Measurements from ENCODE around the gene EARS2. TPM values are rescaled to one million over a fixed set of nuclear protein-coding genes. Genes with fewer than 3 reads are reported as not detected.

Gene EARS2
- polyA plus RNA-seq, 1 donor (not counting 4 experiments of a cell fraction or from before 2014, with no cell fraction given): 32.7 TPM

DNA sequence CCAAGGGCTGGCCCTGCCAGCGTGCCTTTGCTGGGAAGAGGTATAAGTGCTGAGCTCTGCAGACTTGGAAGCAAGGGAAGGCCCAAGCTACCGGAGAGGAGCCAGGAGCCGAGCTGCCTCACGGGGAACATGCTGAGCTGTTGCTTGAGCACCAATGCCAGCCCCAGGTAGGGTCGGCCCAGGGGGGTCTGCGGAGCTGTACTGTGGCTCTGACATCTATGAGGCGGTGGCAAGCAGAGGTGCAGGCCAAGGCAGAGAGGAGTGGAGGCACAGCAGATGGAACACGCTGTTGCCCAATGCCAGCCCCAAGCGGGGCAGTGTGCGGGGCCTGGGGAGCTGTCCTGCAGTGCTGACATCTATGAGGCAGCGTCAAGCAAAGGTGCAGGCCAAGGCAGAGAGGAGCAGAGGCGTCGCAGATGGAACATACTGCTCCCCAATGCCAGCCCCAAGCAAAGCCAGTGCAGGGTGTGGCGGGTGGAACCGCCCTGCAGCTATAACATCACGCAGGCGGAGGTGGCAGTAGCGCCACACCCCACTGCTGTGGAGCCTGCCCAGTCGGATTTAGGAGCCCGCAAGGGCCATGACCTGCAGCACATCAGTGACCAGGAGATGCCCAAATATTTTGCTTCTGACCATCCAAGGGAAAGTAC, 56.8 kb downstream of the EARS2 start:
- peaks cover 47% of the 10 kb centered on the region for H3K79me2 ChIP-seq (ENCODE audit: control insufficient read depth, insufficient read depth, low read length)
- H3K4me2 ChIP-seq (ENCODE audit: control insufficient read depth, extremely low read depth, insufficient read depth, low read depth, low read length): peak overlapping the region; percentile 68
- FAIRE-seq: no peak
- no peak overlapping the region for H3K4me3 ChIP-seq (ENCODE audit: control insufficient read depth in 2 of 3, extremely low read depth in 1 of 3, insufficient read depth in 2 of 3, low read depth in 1 of 3, low read length in 3 of 3)
- H3K4me1 ChIP-seq (ENCODE audit: control insufficient read depth, extremely low read depth, insufficient read depth, low read length): peaks cover 78% of the 10 kb centered on the region
- H4K20me1 ChIP-seq (ENCODE audit: control insufficient read depth, extremely low read depth, insufficient read depth, low read length): peaks cover 11% of the 10 kb centered on the region
- peaks cover 4% of the 10 kb centered on the region for H3K9me1 ChIP-seq (ENCODE audit: control insufficient read depth, extremely low read depth, insufficient read depth, low read length)
- dilution Hi-C loops (cut with MboI; ENCODE audit: extremely low pct_ligation_motif_present, low sequenced_read_pairs): no loop called here
- H3K9me3 ChIP-seq (ENCODE audit: control insufficient read depth, low read depth, low read length): no peaks in the 10 kb centered on the region
- H3K27ac ChIP-seq (ENCODE audit: control insufficient read depth, insufficient read depth, low read length): peak overlapping the region; percentile 75
- no peaks in the 10 kb centered on the region for H3K36me3 ChIP-seq (ENCODE audit: control insufficient read depth in 2 of 2, extremely low read depth in 1 of 2, insufficient read depth in 2 of 2, low read length in 2 of 2)
- TF ChIP-seq, protein P1, sequence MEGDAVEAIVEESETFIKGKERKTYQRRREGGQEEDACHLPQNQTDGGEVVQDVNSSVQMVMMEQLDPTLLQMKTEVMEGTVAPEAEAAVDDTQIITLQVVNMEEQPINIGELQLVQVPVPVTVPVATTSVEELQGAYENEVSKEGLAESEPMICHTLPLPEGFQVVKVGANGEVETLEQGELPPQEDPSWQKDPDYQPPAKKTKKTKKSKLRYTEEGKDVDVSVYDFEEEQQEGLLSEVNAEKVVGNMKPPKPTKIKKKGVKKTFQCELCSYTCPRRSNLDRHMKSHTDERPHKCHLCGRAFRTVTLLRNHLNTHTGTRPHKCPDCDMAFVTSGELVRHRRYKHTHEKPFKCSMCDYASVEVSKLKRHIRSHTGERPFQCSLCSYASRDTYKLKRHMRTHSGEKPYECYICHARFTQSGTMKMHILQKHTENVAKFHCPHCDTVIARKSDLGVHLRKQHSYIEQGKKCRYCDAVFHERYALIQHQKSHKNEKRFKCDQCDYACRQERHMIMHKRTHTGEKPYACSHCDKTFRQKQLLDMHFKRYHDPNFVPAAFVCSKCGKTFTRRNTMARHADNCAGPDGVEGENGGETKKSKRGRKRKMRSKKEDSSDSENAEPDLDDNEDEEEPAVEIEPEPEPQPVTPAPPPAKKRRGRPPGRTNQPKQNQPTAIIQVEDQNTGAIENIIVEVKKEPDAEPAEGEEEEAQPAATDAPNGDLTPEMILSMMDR (optimal IDR thresholded peaks at IDR 0.05 in 1 of 3, IDR thresholded peaks at IDR 0.05 in 1 of 3, conservative IDR thresholded peaks at IDR 0.05 in 1 of 3; ENCODE audit: extremely low read depth in 1 of 3, insufficient read depth in 2 of 3, low read length in 3 of 3): peak in 1 of 3 experiments; percentile 17
- TF ChIP-seq EZH2 (IDR thresholded peaks at IDR 0.05; ENCODE audit: low read length): no peak
- no peak for DNase-seq (ENCODE audit: low read depth, low spot score)
- peak overlapping the region; percentile 22 for H3K9ac ChIP-seq (ENCODE audit: control insufficient read depth, extremely low read depth, insufficient read depth, low read length)
- H3K27me3 ChIP-seq (ENCODE audit: control insufficient read depth, extremely low read depth, insufficient read depth, low read length): no peaks in the 10 kb centered on the region
- H2AFZ ChIP-seq (ENCODE audit: control insufficient read depth, low read length): no peak overlapping the region

DNA sequence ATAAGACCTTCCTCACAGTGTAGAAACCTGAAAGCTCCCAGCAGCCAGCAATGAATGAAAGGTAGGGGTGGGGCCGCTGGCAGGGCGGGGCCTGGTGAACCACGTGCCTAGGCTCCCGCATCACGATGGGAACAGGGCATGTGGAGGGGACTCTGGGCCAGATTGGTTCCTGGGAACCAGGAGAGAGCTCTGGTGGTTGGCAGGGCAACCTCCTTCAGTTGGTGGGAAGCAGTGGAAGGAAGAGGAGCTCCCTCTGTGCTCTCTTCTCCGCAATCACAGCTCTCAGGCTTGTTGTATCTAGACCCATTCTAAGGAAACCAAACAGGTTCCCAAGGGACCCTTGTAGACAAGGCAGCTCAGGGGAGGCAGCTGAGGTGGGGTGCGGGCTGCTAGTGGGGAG, 57.3 kb downstream of the EARS2 start:
- no peak for TF ChIP-seq EZH2 (IDR thresholded peaks at IDR 0.05; ENCODE audit: low read length)
- TF ChIP-seq, protein P1 (optimal IDR thresholded peaks at IDR 0.05 in 1 of 3, IDR thresholded peaks at IDR 0.05 in 1 of 3, conservative IDR thresholded peaks at IDR 0.05 in 1 of 3; ENCODE audit: extremely low read depth in 1 of 3, insufficient read depth in 2 of 3, low read length in 3 of 3): no peak
- Histone ChIP-seq H3K79me2 (ENCODE audit: control insufficient read depth, insufficient read depth, low read length) (peaks cover 45% of the 10 kb centered on the region), H4K20me1 (ENCODE audit: control insufficient read depth, extremely low read depth, insufficient read depth, low read length) (peaks cover 5% of the 10 kb centered on the region), H3K9me1 (ENCODE audit: control insufficient read depth, extremely low read depth, insufficient read depth, low read length) (peaks cover 4% of the 10 kb centered on the region), H3K36me3 (ENCODE audit: control insufficient read depth in 2 of 2, extremely low read depth in 1 of 2, insufficient read depth in 2 of 2, low read length in 2 of 2) (no peaks in the 10 kb centered on the region), H3K4me2 (ENCODE audit: control insufficient read depth, extremely low read depth, insufficient read depth, low read depth, low read length) (peak overlapping the region; percentile 17), H2AFZ (ENCODE audit: control insufficient read depth, low read length) (no peak overlapping the region), H3K4me3 (ENCODE audit: control insufficient read depth in 2 of 3, extremely low read depth in 1 of 3, insufficient read depth in 2 of 3, low read depth in 1 of 3, low read length in 3 of 3) (no peak overlapping the region), H3K9ac (ENCODE audit: control insufficient read depth, extremely low read depth, insufficient read depth, low read length) (peak overlapping the region; percentile 22), H3K4me1 (ENCODE audit: control insufficient read depth, extremely low read depth, insufficient read depth, low read length) (peaks cover 74% of the 10 kb centered on the region), H3K9me3 (ENCODE audit: control insufficient read depth, low read depth, low read length) (no peaks in the 10 kb centered on the region), H3K27me3 (ENCODE audit: control insufficient read depth, extremely low read depth, insufficient read depth, low read length) (no peaks in the 10 kb centered on the region), H3K27ac (ENCODE audit: control insufficient read depth, insufficient read depth, low read length) (peak overlapping the region; percentile 42)
- FAIRE-seq: no peak
- dilution Hi-C loops (cut with MboI; ENCODE audit: extremely low pct_ligation_motif_present, low sequenced_read_pairs): no loop called here
- DNase-seq (ENCODE audit: low read depth, low spot score): no peak
